ENCODE measurements around the gene APLP1.

Gene APLP1

DNA sequence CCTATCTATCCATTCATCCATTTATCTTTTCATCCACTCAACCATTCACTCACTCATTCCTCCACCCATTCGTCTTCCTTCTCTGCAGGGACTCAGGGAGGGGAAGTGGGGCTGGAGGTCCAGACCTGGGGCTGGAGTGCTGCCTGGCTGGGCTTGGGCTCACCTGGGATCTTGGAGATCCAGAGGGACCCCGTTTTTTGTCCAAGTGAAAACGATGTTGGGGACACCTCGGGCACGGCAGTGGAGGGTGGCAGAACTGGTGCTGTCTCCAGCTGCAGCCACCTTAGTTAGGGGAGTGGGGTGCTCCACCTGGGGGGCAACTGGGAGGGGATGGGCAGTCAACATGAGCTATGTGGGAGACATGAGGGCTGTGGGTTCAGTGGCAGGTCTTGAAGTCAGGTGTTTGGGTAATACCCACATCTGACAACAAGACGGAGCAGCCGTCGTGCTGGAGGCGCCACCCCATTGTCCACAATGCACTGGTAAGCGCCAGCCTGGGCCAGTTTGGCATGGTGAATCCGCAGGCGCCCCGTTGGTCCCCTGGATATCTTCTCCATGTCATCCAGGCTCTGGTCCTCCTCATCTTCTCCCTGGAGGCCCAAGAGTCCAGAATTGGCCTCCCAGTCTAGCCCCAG lies 26.3 kb upstream of the APLP1 start:
- no peak overlapping the region for H3K4me3 ChIP-seq (replicated peaks; ENCODE audit: low read depth, low read length)
- TF ChIP-seq, protein P1, sequence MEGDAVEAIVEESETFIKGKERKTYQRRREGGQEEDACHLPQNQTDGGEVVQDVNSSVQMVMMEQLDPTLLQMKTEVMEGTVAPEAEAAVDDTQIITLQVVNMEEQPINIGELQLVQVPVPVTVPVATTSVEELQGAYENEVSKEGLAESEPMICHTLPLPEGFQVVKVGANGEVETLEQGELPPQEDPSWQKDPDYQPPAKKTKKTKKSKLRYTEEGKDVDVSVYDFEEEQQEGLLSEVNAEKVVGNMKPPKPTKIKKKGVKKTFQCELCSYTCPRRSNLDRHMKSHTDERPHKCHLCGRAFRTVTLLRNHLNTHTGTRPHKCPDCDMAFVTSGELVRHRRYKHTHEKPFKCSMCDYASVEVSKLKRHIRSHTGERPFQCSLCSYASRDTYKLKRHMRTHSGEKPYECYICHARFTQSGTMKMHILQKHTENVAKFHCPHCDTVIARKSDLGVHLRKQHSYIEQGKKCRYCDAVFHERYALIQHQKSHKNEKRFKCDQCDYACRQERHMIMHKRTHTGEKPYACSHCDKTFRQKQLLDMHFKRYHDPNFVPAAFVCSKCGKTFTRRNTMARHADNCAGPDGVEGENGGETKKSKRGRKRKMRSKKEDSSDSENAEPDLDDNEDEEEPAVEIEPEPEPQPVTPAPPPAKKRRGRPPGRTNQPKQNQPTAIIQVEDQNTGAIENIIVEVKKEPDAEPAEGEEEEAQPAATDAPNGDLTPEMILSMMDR (IDR thresholded peaks at IDR 0.05; ENCODE audit: low read length, missing control alignments) = no peak
- no peak for DNase-seq (ENCODE audit: low read depth)

DNA sequence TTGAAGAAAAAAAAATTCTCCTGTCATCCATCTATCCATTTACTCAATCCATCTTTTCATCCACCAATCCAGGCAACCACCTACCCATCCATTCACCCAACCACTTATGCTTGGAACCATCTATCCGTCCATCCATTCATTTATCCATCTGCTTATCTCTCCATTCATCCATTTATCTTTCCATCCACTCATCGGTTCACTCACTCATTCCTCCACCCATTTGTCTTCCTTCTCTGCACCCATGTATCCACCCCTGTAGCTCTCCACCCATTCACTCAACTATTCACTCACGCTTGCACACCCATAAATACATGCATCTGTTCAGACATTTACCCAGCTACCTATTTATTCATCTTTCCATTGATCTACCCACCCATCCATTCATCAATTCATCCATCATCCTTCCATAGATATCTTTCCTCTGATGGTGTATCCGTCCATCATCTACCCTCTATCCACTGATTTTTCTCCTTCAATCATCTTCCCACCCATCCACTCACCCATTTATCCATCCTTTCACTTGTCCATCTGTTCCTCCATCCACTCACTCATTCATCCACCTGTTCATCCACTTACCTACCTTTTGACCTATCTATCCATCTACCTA lies 25.6 kb upstream of the APLP1 start:
- DNase-seq (ENCODE audit: low read depth) = no peak
- TF ChIP-seq, protein P1 (IDR thresholded peaks at IDR 0.05; ENCODE audit: low read length, missing control alignments) = no peak
- no peak overlapping the region for H3K4me3 ChIP-seq (replicated peaks; ENCODE audit: low read depth, low read length)

DNA sequence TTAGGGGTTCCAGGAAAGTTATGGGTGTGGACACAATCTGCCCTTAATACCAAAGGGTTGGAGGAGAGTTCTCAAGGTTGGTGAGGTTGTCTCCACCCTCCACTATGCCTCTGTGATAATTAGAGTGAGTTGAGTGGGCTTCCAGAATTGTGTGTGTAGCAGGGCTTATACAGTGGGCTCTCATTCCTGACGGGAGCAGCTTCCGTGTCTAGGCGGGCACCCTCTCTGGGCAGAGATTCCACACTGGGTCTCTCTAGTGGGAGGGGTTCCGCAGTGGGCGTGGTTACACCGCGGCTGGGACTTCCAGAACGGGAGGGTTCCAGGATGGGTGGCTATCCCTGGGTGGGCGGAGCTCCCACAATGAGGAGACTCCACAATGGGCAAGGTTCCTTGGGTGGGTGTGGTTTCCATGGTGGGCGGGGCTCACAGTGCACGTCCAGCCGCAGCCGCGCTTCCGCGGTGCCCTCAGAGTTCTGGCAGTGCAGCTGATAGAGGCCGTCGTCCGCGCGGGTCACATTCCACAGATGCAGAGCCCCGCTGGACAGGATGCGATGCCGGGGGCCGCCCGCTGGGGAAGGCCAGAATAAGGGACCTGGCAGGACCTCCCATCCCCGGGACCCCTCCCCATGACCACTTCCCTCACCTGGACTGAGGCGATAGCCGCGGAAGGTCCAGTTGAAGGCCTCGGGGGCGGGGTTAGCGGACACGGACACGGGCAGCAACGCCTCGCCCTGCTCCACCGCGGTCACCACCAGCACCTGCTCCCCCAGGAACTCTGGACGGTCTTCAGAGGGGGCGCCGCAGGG lies 24.5 kb upstream of the APLP1 start:
- TF ChIP-seq, protein P1 (IDR thresholded peaks at IDR 0.05; ENCODE audit: low read length, missing control alignments) = no peak
- DNase-seq (ENCODE audit: low read depth) = no peak
- no peak overlapping the region for H3K4me3 ChIP-seq (replicated peaks; ENCODE audit: low read depth, low read length)

DNA sequence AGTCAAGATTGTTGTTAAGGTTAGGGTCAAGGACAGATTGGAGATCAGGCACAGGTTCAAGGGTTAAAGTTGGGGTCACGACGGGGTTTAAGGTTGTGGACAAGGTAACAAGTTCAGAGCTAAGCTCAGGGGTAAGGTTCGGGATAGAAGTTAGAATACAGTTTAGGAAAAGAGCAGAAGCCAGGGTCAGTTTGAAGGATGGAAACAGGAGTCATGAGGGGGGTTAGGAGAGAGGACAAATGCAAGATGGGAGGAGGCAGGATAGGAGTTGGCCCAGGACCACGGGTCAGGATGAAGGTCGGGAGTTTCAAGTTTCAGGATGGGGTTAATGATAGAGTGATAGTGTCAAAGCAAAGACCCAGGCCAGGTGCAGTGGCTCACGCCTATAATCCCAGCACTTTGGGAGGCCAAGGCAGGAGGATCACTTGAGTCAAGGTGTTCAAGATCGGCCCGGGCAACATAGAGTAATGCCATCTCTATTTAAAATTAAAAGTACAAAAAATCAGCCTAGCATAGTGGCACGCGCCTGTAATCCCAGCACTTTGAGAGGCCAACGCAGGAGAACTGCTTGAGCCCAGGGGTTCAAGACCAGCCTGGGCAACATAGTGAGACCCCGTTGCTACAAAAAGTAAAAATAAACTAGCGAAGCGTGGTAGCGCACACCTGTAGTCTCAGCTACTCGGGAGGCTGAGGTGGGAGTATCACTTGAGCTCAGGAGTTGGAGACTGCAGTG lies 23.7 kb upstream of the APLP1 start:
- TF ChIP-seq, protein P1 (IDR thresholded peaks at IDR 0.05; ENCODE audit: low read length, missing control alignments) = no peak
- DNase-seq (ENCODE audit: low read depth) = no peak
- no peak overlapping the region for H3K4me3 ChIP-seq (replicated peaks; ENCODE audit: low read depth, low read length)

DNA sequence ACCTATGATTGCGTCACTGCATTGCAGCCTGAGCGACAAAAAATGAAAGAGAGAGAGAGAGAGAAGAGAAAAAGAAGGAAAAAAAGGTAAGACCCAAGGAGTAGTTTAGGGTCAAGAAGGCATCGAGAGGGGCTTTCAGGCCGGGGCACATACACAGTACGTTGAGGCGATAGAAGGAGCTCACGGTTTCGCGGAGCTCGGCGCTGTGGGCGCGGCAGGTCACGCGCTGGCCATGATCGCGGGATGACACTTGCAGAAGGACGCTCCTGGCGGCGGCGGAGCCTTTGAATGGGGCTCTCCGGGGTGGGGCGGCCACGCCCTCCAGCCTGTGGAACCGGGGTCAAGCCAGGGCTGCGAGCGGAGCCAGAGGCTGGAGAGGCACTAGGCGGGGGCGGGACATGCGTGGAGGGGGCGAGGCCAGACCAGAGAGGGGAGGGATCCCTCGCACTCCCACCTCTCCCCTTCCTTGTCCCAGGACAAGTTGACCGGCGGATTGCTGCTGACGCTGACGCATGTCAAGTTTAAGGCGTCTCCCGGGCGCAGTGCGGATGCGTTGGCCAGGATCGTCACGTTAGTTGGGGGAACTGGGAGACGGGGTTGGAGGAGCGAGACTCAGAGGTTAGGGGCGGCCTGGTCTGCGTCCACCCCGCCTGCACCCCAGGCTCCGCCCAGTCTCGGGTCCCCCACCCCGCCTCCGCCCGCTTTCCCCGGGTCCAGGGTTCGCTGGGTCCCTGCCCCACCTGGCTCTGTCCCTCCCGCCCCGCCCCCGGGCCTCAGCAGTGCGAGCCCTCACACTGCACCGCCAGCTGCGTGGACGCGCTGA lies 22.9 kb upstream of the APLP1 start:
- no peak overlapping the region for H3K4me3 ChIP-seq (replicated peaks; ENCODE audit: low read depth, low read length)
- DNase-seq (ENCODE audit: low read depth) = no peak
- TF ChIP-seq, protein P1 (IDR thresholded peaks at IDR 0.05; ENCODE audit: low read length, missing control alignments) = no peak

DNA sequence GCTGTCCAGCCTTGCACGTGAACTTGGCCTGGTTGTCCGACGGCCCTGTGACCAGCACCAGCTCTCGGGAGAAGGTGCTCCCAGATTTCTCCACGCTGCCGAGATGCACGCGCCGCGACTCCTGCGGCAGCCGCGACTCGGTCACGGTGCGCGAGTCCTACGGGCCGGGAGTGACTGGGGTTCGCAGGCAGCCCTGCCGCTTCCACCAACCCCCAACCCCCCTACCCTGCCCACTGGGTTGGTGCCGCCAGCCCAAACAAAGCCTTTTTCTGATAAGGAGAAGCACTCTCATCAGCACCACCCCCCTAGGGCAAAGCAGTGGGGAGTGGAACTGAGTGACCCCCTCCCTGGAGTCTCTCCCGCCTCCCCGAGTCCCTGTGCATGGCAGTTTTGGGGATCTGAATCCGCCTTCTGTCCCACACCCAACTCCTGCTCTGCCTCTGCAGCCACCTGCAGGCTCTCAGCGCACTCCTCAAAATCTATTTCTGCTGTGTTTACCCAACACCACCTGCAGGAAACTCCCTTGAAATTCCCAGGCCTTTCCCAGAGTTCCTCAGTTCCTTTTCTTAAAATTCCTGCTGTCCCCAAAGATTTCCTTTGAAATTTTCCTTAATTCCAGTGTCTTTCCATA lies 22.2 kb upstream of the APLP1 start:
- H3K4me3 ChIP-seq (replicated peaks; ENCODE audit: low read depth, low read length) = no peak overlapping the region
- no peak for DNase-seq (ENCODE audit: low read depth)
- TF ChIP-seq, protein P1 (IDR thresholded peaks at IDR 0.05; ENCODE audit: low read length, missing control alignments) = no peak
